Stimulated activated CD8-positive, alpha-beta memory T cell treated with anti-CD3 and anti-CD28 coated beads, Interleukin-4, amount 100 ng/mL, for 48 hours (primary cell): Measurements from ENCODE around the gene FRMD4B.
A peak's percentile ranks its signal among the peaks of the same experiment; 100 is the strongest.

ENCODE experiments used
- DNase-seq: peaks from one replicate; pipeline ENCODE4 v3.0.0-alpha.2; 2020

The FRMD4B gene

GRCh38 chr3:69403454-69403853, 17.6 kb upstream of the FRMD4B start:
- DNase-seq = no peak

DNA sequence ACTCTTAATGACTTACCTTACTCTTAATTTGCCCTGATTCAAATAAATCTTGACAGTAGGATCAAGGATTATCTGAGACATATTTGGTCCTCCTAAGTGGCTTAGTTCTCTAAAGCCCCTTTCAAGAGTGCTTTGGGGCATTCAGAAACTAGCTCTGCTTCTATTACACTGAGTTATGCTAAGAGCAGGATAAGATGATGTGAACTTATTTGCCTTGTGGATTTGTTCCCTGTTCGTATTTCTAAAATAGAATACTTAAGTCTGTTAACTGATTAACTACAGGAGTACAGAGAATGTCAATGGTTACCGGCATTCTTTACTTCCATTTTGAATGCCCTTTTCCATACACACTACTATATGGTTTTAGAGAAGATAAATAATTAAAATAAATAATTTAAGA, 14.8 kb upstream of the FRMD4B start:
- no peak for DNase-seq

- no peak for DNase-seq
Measured at GRCh38 chr3:69392850-69393249, 7.0 kb upstream of the FRMD4B start.

GRCh38 chr3:69392415-69392814, 6.5 kb upstream of the FRMD4B start:
- no peak for DNase-seq

DNA sequence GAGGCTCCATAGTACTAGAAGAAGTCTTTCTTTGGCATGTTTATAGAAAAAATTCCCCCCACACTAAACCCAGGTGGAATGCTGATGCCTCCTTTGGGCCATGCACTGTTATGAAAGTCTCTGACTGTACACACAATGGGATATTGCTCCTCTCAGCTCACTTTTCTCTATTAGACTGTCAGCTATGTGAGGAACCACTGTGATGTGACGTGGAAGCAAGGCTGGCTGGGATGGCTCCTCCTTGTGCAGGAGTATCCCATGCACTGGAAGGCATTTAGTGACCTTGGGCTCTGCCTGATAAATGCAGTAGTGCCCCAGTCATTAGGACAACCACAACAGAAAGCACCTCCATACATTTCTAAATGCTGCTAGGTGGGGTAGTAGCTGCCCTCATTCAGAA, 5.7 kb upstream of the FRMD4B start:
- DNase-seq = no peak

- DNase-seq = no peak
Measured at GRCh38 chr3:69390771-69391170, 4.9 kb upstream of the FRMD4B start.

- no peak for DNase-seq
Measured at GRCh38 chr3:69389520-69390248, 3.8 kb upstream of the FRMD4B start.

- DNase-seq = no peak
Measured at GRCh38 chr3:69388241-69388640, 2.4 kb upstream of the FRMD4B start.

GRCh38 chr3:69386556-69387385, 883 bp upstream of the FRMD4B start:
- DNase-seq = no peak

GRCh38 chr3:69385123-69385722, 665 bp downstream of the FRMD4B start:
- no peak for DNase-seq

DNA sequence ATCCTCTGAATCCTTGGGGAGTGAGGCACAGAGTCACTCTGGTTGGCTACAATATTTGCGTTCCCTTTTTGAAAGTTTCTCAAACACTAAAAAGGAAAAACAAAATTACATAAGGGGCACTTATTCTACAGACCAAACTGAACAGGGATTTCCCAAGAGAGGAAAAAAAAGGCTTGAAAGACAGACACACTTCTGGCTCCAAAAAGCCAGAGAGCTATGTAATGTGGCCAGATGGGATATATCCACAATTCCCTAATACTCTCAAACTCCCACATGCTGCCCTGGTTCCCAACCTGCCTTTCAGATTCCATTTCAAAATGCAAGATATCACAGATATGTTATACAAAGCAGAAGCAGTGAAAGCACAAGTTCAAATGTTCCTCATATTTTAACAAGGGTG, 1.6 kb downstream of the FRMD4B start:
- DNase-seq = no peak

DNA sequence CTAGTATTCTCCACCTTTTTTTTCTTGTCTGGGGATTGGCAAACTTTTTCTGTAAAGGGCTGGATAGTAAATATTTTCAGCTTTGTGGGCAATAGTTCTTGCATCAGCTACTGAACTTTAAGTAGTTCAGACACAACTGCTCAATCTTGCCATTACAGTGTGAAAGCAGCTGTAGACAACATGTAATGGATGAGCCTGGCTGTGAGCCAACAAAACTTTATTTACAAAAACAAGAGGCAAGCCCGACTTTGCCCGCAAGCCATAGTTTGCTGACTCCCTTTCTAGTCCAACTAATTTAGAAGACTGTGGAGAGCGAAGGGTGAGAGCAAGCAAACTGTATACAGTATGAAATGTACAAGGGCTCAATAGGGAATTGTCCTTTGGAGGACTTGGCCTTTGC, 6.2 kb downstream of the FRMD4B start:
- DNase-seq = no peak

DNA sequence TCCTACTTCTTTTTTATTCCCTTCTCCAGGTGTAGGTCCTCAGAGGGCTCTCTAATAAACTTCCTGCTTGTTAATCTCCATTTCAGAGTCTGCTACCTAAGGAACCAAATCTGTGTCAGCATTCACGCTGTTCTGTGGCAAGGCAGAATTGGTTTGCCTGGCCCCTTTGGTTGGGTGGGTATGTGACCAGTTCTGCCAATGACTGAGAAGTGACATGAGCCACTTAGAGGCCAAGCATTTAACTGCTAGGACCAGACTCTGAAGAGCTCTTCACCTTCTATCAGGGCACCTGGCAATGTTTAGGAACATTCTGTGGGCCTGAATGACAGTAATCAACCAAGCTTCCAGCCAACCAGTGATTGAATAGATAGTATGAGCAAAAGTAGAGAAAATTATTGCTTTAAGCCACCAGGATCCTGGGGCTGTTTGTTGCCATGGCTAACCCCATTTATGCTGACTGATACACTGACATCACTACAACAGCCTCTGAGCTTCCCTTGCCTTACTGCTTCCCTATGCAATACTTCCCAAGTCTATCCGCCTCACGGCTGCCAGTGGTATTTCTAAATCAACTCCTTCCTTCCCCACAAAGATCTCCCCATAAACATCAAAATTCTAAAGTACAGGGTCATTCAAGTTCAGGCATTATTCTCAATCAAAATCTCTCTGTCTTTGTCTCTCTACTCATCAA, 7.6 kb downstream of the FRMD4B start:
- DNase-seq = no peak

- no peak for DNase-seq
Measured at GRCh38 chr3:69377262-69377661, 8.6 kb downstream of the FRMD4B start.

- no peak for DNase-seq
Measured at GRCh38 chr3:69376731-69377130, 9.2 kb downstream of the FRMD4B start.

DNA sequence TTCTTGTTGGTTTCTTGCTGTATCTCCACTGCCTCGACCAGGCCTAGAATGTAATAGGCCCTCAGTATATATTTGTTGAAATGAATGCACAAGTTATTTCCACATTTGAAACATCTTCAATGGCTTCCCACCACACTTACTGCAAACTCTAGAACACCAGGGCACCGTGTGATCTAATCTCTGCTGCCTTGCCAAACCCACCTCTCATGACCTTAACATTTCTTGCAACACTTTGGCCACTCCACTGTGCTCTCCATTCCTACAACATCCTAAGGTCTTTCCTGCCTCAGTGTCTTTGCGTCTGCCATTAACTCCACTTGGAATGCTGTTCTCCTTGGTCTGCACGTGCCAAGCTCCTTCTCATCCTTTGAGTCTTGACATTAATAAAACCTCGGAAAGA, 14.1 kb downstream of the FRMD4B start:
- DNase-seq = no peak

DNA sequence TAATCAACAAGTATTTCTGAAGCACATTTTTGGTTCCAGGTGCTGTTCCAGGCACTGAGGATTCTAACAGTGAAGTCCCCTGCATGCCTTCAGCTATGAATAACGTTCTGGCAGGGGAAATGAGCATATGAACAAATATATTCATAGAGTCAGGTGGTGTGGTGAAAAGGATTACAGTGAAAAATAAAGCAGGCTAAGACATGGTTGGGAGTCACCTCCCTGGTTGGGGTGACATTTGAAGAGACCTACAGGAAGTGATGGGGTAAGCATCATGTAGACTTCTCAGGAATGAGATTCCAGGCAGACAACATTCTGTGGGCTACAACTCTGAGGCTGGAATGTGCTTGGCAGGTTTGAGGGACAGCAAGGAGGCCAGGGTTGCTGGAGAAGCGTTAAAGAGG, 15.0 kb downstream of the FRMD4B start:
- no peak for DNase-seq

GRCh38 chr3:69370156-69370883, 15.6 kb downstream of the FRMD4B start:
- peak; percentile 41 for DNase-seq

DNA sequence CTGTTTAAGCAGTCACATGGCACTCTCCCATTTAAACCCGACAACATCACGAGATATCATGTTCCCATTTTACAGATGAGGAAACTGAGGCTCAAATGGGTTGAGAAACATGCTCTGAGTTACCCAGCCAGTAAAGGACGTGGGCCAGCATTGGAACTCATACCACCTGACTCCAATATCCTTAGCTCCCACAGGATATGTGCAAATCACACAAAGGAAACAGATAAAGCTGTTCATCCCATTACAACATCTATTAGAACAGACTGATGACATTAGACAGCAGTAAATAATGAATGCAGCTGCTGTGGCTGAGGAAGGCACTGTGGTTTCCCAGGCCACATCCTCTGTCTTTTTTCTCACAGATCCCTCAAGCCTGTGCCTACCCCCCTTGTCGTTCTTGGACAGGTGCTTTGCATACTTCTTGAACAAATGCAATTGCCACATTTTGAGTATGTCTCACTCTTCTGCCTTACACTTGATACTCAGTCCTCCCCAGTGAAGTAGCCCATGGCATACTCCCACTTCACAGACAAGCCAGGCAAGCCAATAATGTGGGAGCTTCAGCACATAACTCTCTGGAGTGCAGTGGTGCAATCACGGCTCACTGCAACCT, 17.7 kb downstream of the FRMD4B start:
- DNase-seq = no peak

DNA sequence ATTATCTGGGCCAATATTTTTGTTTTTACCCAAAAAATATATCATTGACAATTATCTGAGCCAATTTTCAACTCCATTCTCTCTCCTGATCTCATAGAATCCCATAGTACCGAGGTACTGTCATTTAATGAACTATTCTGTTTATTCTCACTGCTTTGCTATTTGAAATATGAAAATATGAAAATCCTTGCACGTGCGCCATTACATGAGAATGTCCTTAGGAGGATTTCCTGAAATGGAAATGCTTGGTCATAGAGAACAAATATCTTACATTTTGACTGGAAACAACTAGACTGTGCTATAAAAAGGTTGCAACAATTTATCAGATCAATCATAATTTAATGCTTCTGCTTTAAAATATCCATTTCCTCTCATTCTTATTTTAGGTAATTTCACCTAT, 18.3 kb downstream of the FRMD4B start:
- DNase-seq = no peak

GRCh38 chr3:69364354-69364753, 21.5 kb downstream of the FRMD4B start:
- DNase-seq = no peak

DNA sequence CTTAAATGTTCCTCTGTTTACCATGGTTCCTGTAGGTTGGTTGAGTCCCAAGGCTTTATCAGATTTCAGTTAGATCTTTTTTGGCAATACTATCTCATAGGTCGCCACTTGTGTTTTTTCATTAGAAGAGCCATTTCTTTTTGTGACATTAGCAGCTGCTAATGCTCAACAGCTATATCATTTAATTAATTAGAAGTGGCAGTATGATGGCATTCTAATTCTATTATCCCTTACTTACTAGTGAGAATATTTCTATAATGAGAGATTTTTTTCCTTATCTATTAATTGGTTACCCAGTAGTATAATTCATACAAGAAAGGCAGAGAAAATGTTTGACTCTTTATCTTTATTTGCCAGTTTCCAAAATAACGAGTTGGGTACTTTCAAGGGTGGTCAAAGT, 25.2 kb downstream of the FRMD4B start:
- no peak for DNase-seq
